ENCODE results near the gene KLRC2. TPM values are rescaled to one million over a fixed set of nuclear protein-coding genes. Genes with fewer than 3 reads are reported as not detected.
A peak's percentile ranks its signal among the peaks of the same experiment; 100 is the strongest.
"Not testable (repeated sequence)": the region's sequence is repeated elsewhere in the genome, so short reads cannot be mapped to it uniquely, and the experiment has no call there.

KLRC2 gene
- polyA plus RNA-seq, 1 donor (not counting 4 experiments of a cell fraction or from before 2014, with no cell fraction given) = not detected

DNA sequence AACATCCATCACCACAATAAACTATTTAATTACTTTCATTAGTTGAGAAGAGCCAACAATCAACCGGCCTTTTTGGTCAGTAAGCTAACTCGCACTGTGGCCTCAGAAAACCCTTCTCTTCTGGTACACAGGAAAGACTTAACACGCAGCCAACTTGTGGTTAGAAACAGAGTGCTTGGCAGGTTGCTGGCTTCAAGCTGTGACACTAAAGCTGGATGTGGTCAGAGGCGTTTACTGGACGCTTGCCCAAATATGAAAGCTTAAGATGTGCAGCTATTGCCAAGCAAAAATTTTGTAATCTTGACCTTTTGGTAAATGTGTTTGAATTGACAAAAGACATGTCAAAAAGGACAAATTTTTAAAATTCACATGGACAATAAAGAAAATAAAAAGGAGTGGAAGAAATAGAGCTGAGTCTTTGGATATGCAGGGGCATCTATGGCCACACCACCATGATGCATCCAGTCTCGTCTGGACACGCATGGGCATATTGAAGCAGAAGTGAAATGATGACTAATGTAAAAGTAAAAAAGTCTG is 43.3 kb downstream of the KLRC2 start:
- Histone ChIP-seq H2AFZ (ENCODE audit: control insufficient read depth, low read length) (no peak overlapping the region), H3K27ac (ENCODE audit: control insufficient read depth, insufficient read depth, low read length) (peak overlapping the region; percentile 53), H3K4me2 (ENCODE audit: control insufficient read depth, extremely low read depth, insufficient read depth, low read depth, low read length) (peak overlapping the region; percentile 68), H3K79me2 (ENCODE audit: control insufficient read depth, insufficient read depth, low read length) (no peaks in the 10 kb centered on the region), H3K9me1 (ENCODE audit: control insufficient read depth, extremely low read depth, insufficient read depth, low read length) (no peaks in the 10 kb centered on the region), H3K4me3 (ENCODE audit: control insufficient read depth in 2 of 3, extremely low read depth in 1 of 3, insufficient read depth in 2 of 3, low read depth in 1 of 3, low read length in 3 of 3) (peak overlapping the region in 2 of 3 experiments; percentile 10 to 32), H3K27me3 (ENCODE audit: control insufficient read depth, extremely low read depth, insufficient read depth, low read length) (no peaks in the 10 kb centered on the region), H3K9ac (ENCODE audit: control insufficient read depth, extremely low read depth, insufficient read depth, low read length) (no peak overlapping the region), H3K36me3 (ENCODE audit: control insufficient read depth in 2 of 2, extremely low read depth in 1 of 2, insufficient read depth in 2 of 2, low read length in 2 of 2) (no peaks in the 10 kb centered on the region), H3K9me3 (ENCODE audit: control insufficient read depth, low read depth, low read length) (no peaks in the 10 kb centered on the region), H4K20me1 (ENCODE audit: control insufficient read depth, extremely low read depth, insufficient read depth, low read length) (no peaks in the 10 kb centered on the region), H3K4me1 (ENCODE audit: control insufficient read depth, extremely low read depth, insufficient read depth, low read length) (peaks cover 41% of the 10 kb centered on the region)
- dilution Hi-C loops (cut with MboI; ENCODE audit: extremely low pct_ligation_motif_present, low sequenced_read_pairs) = no loop called here
- FAIRE-seq (peak; percentile 94), DNase-seq (ENCODE audit: low read depth, low spot score) (peak; percentile 58)
- TF ChIP-seq, protein P1, sequence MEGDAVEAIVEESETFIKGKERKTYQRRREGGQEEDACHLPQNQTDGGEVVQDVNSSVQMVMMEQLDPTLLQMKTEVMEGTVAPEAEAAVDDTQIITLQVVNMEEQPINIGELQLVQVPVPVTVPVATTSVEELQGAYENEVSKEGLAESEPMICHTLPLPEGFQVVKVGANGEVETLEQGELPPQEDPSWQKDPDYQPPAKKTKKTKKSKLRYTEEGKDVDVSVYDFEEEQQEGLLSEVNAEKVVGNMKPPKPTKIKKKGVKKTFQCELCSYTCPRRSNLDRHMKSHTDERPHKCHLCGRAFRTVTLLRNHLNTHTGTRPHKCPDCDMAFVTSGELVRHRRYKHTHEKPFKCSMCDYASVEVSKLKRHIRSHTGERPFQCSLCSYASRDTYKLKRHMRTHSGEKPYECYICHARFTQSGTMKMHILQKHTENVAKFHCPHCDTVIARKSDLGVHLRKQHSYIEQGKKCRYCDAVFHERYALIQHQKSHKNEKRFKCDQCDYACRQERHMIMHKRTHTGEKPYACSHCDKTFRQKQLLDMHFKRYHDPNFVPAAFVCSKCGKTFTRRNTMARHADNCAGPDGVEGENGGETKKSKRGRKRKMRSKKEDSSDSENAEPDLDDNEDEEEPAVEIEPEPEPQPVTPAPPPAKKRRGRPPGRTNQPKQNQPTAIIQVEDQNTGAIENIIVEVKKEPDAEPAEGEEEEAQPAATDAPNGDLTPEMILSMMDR (optimal IDR thresholded peaks at IDR 0.05 in 1 of 3, IDR thresholded peaks at IDR 0.05 in 1 of 3, conservative IDR thresholded peaks at IDR 0.05 in 1 of 3; ENCODE audit: extremely low read depth in 1 of 3, insufficient read depth in 2 of 3, low read length in 3 of 3) = no peak
- TF ChIP-seq EZH2 (IDR thresholded peaks at IDR 0.05; ENCODE audit: low read length) = no peak

DNA sequence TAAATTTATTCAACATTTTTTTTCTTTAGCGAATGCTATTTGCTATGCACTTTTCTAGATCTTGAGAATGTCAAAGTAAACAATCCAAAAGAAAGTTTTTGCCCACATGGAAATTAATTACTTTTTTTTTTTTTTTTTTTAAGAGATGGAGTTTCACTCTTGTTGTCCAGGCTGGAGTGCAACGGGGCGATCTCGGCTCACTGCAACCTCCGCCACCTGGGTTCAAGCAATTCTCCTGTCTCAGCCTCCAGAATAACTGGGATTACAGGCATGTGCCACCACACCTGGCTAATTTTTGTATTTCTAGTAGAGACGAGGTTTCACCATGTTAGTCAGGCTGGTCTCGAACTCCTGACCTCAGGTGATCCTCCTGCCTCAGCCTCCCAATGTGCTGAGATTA is 44.8 kb downstream of the KLRC2 start:
- H4K20me1 ChIP-seq (ENCODE audit: control insufficient read depth, extremely low read depth, insufficient read depth, low read length); H3K79me2 ChIP-seq (ENCODE audit: control insufficient read depth, insufficient read depth, low read length); dilution Hi-C loops (cut with MboI; ENCODE audit: extremely low pct_ligation_motif_present, low sequenced_read_pairs); H3K9me3 ChIP-seq (ENCODE audit: control insufficient read depth, low read depth, low read length); H2AFZ ChIP-seq (ENCODE audit: control insufficient read depth, low read length); H3K4me3 ChIP-seq (ENCODE audit: control insufficient read depth in 2 of 3, extremely low read depth in 1 of 3, insufficient read depth in 2 of 3, low read depth in 1 of 3, low read length in 3 of 3); FAIRE-seq; H3K9ac ChIP-seq (ENCODE audit: control insufficient read depth, extremely low read depth, insufficient read depth, low read length); H3K4me2 ChIP-seq (ENCODE audit: control insufficient read depth, extremely low read depth, insufficient read depth, low read depth, low read length); H3K27ac ChIP-seq (ENCODE audit: control insufficient read depth, insufficient read depth, low read length); H3K36me3 ChIP-seq (ENCODE audit: control insufficient read depth in 2 of 2, extremely low read depth in 1 of 2, insufficient read depth in 2 of 2, low read length in 2 of 2); DNase-seq (ENCODE audit: low read depth, low spot score); H3K27me3 ChIP-seq (ENCODE audit: control insufficient read depth, extremely low read depth, insufficient read depth, low read length); H3K9me1 ChIP-seq (ENCODE audit: control insufficient read depth, extremely low read depth, insufficient read depth, low read length): not testable (repeated sequence)
- H3K4me1 ChIP-seq (ENCODE audit: control insufficient read depth, extremely low read depth, insufficient read depth, low read length) = peaks cover 43% of the 10 kb centered on the region

DNA sequence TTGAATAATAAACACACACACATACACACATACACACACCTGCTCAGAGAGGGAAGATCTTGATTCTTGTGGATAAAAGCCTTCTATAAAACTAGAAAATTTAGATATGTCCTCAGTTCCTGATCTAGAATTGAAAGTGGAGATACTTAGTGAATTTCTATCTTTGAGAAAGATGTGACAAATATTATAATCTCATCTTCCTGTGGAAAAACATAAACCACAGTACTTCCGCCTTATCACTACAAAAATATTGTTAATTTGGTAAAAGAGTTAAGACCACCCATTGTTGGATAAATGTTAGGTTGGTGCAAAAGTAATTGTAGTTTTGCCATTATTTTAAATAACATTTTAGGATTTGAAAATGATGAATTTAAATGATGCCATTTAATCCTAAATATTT is 45.9 kb downstream of the KLRC2 start, which contains the start of gene KLRK1:
Gene KLRK1, minus strand, starts transcription at position 138 of the 400 bp plus-strand sequence. CDS start 1,231 bp downstream, outside the sequence.
- no peak for TF ChIP-seq EZH2 (IDR thresholded peaks at IDR 0.05; ENCODE audit: low read length)
- TF ChIP-seq, protein P1 (optimal IDR thresholded peaks at IDR 0.05 in 1 of 3, IDR thresholded peaks at IDR 0.05 in 1 of 3, conservative IDR thresholded peaks at IDR 0.05 in 1 of 3; ENCODE audit: extremely low read depth in 1 of 3, insufficient read depth in 2 of 3, low read length in 3 of 3) = no peak
- Histone ChIP-seq H3K9ac (ENCODE audit: control insufficient read depth, extremely low read depth, insufficient read depth, low read length) (no peak within 1 kb of the TSS), H3K4me3 (ENCODE audit: control insufficient read depth in 2 of 3, extremely low read depth in 1 of 3, insufficient read depth in 2 of 3, low read depth in 1 of 3, low read length in 3 of 3) (no peak within 1 kb of the TSS), H3K36me3 (ENCODE audit: control insufficient read depth in 2 of 2, extremely low read depth in 1 of 2, insufficient read depth in 2 of 2, low read length in 2 of 2) (no peaks in the 10 kb centered on the region), H3K4me1 (ENCODE audit: control insufficient read depth, extremely low read depth, insufficient read depth, low read length) (peaks cover 35% of the 10 kb centered on the region), H3K4me2 (ENCODE audit: control insufficient read depth, extremely low read depth, insufficient read depth, low read depth, low read length) (no peak within 1 kb of the TSS), H3K79me2 (ENCODE audit: control insufficient read depth, insufficient read depth, low read length) (no peaks in the 10 kb centered on the region), H3K27ac (ENCODE audit: control insufficient read depth, insufficient read depth, low read length) (no peak within 1 kb of the TSS), H2AFZ (ENCODE audit: control insufficient read depth, low read length) (no peak within 1 kb of the TSS), H3K9me1 (ENCODE audit: control insufficient read depth, extremely low read depth, insufficient read depth, low read length) (no peaks in the 10 kb centered on the region), H3K27me3 (ENCODE audit: control insufficient read depth, extremely low read depth, insufficient read depth, low read length) (no peaks in the 10 kb centered on the region), H4K20me1 (ENCODE audit: control insufficient read depth, extremely low read depth, insufficient read depth, low read length) (no peaks in the 10 kb centered on the region), H3K9me3 (ENCODE audit: control insufficient read depth, low read depth, low read length) (no peaks in the 10 kb centered on the region)
- FAIRE-seq = no peak
- dilution Hi-C loops (cut with MboI; ENCODE audit: extremely low pct_ligation_motif_present, low sequenced_read_pairs) = no loop called here
- no peak for DNase-seq (ENCODE audit: low read depth, low spot score)

Measured in keratinocyte (primary cell).